Thoracic aorta (tissue), 2 donors: ENCODE results near the gene CLCF1. TPM values are rescaled to one million over a fixed set of nuclear protein-coding genes. Genes with fewer than 3 reads are reported as not detected.

Experiments used
- ATAC-seq: fragments of 150-250 bp; one replicate; pipeline ENCODE4 v1.8.0; 2017; ENCODE audit warnings: low read depth; ENCODE audit not compliant: insufficient number of reproducible peaks, low FRiP score
- DNase-seq: peaks from one replicate; pipeline ENCODE4 v3.0.0-alpha.2; 2020; ENCODE audit warnings: low spot score
- H3K27ac ChIP-seq, 2 donors: fragments of 200-600 bp; sonication (generic); 1 replicate in 1 of 2; 2 replicates in 1 of 2; pipeline ENCODE4 v1.5.1; 2016; ENCODE audit warnings: mild to moderate bottlenecking in 2 of 2, moderate library complexity in 2 of 2
- H3K27me3 ChIP-seq: fragments of 200-600 bp; sonication (generic); replicated peaks from 2 replicates; pipeline ENCODE4 v1.6.0; 2016; ENCODE audit warnings: mild to moderate bottlenecking; ENCODE audit not compliant: insufficient read depth
- H3K36me3 ChIP-seq: fragments of 200-600 bp; sonication (generic); one replicate; pipeline ENCODE4 v1.5.1; 2016
- H3K4me1 ChIP-seq, 2 donors: fragments of 200-600 bp; sonication (generic); 1 replicate in 1 of 2; 2 replicates in 1 of 2; pipeline versions ENCODE4 v1.5.1 to v1.6.0; 2016; ENCODE audit warnings: low read depth in 2 of 2, mild to moderate bottlenecking in 1 of 2; ENCODE audit not compliant: control insufficient read depth in 1 of 2
- H3K4me3 ChIP-seq: fragments of 200-600 bp; sonication (generic); 2 replicates; pipeline ENCODE4 v1.5.1; 2016; ENCODE audit warnings: mild to moderate bottlenecking
- H3K9me3 ChIP-seq: fragments of 200-600 bp; sonication (generic); 2 replicates; pipeline ENCODE4 v1.5.1; 2016
- total RNA-seq, 2 donors: library from RNA; depleted of rRNA; stranded (reverse); fragments of >200 nt; gene quantifications; one replicate each; pipeline versions ENCODE4 v1.1.0 to v1.2.3, GENCODE V29; 2016
- TF ChIP-seq, protein P1 (sequence below): fragments of 200-600 bp; sonication (generic); IDR thresholded peaks from one replicate; pipeline ENCODE4 v1.5.1; 2019; ENCODE audit warnings: antibody characterized with exemption

CLCF1 gene
- total RNA-seq, 2 donors from 2014 or later = 27.1 to 38.1 TPM

- Histone ChIP-seq H3K4me3 (peak overlapping the region; percentile 100), H3K27ac (peak overlapping the region; percentile 89 to 94), H3K9me3 (no peaks in the 10 kb centered on the region), H3K36me3 (peaks cover 29% of the 10 kb centered on the region), H3K27me3 (peaks cover 5% of the 10 kb centered on the region), H3K4me1 (peaks cover 16 to 27% of the 10 kb centered on the region in 2 donors)
- no peak for DNase-seq
- TF ChIP-seq, protein P1, sequence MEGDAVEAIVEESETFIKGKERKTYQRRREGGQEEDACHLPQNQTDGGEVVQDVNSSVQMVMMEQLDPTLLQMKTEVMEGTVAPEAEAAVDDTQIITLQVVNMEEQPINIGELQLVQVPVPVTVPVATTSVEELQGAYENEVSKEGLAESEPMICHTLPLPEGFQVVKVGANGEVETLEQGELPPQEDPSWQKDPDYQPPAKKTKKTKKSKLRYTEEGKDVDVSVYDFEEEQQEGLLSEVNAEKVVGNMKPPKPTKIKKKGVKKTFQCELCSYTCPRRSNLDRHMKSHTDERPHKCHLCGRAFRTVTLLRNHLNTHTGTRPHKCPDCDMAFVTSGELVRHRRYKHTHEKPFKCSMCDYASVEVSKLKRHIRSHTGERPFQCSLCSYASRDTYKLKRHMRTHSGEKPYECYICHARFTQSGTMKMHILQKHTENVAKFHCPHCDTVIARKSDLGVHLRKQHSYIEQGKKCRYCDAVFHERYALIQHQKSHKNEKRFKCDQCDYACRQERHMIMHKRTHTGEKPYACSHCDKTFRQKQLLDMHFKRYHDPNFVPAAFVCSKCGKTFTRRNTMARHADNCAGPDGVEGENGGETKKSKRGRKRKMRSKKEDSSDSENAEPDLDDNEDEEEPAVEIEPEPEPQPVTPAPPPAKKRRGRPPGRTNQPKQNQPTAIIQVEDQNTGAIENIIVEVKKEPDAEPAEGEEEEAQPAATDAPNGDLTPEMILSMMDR = no peak
- peak; percentile 5 for ATAC-seq
Measured at GRCh38 chr11:67400942-67401494, 27.6 kb upstream of the CLCF1 start.

GRCh38 chr11:67400251-67400941, 27.0 kb upstream of the CLCF1 start:
- H3K36me3 ChIP-seq = peaks cover 29% of the 10 kb centered on the region
- no peaks in the 10 kb centered on the region for H3K27me3 ChIP-seq
- H3K4me3 ChIP-seq = peak overlapping the region; percentile 100
- ATAC-seq = no peak
- H3K9me3 ChIP-seq = no peaks in the 10 kb centered on the region
- peaks cover 16 to 27% of the 10 kb centered on the region in 2 donors for H3K4me1 ChIP-seq
- peak overlapping the region; percentile 89 to 94 for H3K27ac ChIP-seq
- TF ChIP-seq, protein P1 = no peak
- DNase-seq = no peak

DNA sequence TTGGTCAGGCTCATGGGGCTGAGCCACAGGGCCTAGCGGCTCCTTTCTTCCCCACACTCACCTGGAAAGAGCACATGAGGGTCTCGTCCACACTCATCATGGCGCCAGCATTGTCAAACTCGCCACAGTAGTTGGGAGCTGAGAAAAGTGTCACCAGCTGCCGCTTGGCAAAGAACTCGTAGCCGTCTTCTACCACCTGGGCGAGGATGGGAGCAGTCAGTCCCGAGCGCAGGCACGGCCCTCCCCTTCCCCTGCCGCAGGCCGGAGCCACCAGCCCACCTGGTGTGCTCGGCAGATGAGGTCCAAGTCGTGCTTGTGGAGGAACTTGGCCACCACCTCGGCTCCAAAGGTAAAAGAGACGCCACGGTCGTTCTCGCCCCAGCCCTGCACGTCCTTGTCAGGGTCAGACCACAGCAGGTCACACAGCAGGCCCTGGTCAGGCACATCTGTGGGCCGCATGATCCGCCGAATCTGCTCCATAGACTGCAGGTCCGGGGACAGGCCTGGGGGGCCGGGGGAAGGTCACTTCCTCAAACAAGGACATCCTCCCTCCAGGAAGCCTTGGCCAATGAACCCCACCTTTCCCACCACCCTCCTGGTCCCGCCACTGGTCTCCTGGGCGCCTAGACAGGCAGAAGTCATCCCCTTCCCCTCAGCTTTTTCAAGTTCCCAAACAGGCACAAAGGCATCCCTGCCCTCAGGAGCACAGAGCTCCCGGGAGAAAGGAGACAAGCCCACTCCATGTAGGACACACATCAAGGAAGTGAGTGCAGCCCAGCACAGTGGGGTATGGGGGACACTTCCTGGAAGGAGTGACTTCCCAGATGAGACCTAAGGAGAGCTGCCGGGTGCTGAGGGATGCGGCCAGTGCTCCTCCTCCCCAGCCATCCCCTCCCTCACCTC, 25.5 kb upstream of the CLCF1 start:
- no peak for ATAC-seq
- TF ChIP-seq, protein P1 = no peak

DNA sequence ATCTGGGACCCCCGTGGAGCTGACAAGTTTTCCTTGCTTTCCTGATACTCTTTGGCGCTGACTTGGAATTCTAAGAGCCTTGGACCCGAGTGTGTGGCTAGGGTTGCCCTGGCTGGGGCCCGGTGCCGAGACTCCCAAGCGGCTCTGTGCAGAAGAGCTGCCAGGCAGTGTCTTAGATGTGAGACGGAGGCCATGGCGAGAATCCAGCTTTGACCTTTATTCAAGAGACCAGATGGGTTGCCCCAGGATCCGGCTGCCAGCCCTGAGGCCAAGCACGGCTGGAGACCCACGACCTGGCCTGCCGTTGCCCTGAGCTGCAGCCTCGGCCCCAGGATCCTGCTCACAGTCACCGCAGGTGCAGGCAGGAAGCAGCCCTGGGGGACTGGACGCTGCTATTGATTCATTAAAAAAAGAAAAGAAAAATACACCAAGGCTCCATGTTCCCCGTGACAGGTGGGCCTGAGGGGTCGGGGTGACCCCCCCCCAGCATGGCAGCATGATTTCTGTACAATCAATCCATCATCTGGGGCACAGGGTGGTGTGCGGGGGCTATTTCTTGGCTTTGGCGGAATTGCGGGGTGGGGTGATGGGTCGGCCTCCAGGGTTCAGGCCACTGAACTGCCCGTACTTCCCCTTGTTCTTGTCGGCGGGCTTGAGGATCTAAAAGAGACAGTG, 24.7 kb upstream of the CLCF1 start:
- H3K9me3 ChIP-seq = no peaks in the 10 kb centered on the region
- TF ChIP-seq, protein P1 = no peak
- ATAC-seq (no peak), DNase-seq (no peak)
- H3K4me3 ChIP-seq = no peak overlapping the region
- peaks cover 16 to 27% of the 10 kb centered on the region in 2 donors for H3K4me1 ChIP-seq
- peaks cover 36% of the 10 kb centered on the region for H3K36me3 ChIP-seq
- H3K27me3 ChIP-seq = no peaks in the 10 kb centered on the region
- no peak overlapping the region for H3K27ac ChIP-seq

More for the DNA sequence above, 25.5 kb upstream of the CLCF1 start:
- Histone ChIP-seq H3K4me1 (peaks cover 16 to 27% of the 10 kb centered on the region in 2 donors), H3K36me3 (peaks cover 34% of the 10 kb centered on the region), H3K4me3 (no peak overlapping the region), H3K27ac (no peak overlapping the region), H3K27me3 (no peaks in the 10 kb centered on the region), H3K9me3 (no peaks in the 10 kb centered on the region)
- DNase-seq = no peak
